GM23338 (cell line): ENCODE results near the gene DUSP21.

Experiments used
- CREB1 ChIP-seq: fragments of 250-450 bp; sonication (Bioruptor Pico); IDR thresholded peaks from 2 replicates; pipeline ENCODE4 v1.5.0; 2020; ENCODE audit warnings: low read depth, mild to moderate bottlenecking, moderate library complexity
- EZH2 ChIP-seq: fragments of 200-600 bp; sonication (generic); IDR thresholded peaks from one replicate; pipeline ENCODE4 v1.8.0; 2017; ENCODE audit warnings: antibody characterized with exemption, mild to moderate bottlenecking, low read depth; ENCODE audit not compliant: unreplicated experiment
- EZH2phosphoT487 ChIP-seq: fragments of 200-600 bp; sonication (generic); IDR thresholded peaks from one replicate; pipeline ENCODE4 v1.8.1; 2018; ENCODE audit warnings: antibody characterized with exemption; ENCODE audit not compliant: unreplicated experiment
- JUNB ChIP-seq: IDR thresholded peaks from one replicate; pipeline ENCODE4 v1.6.1; 2016; ENCODE audit warnings: antibody characterized with exemption; ENCODE audit not compliant: unreplicated experiment
- NANOG ChIP-seq: IDR thresholded peaks from 2 replicates; pipeline ENCODE4 v1.6.1; 2016; ENCODE audit warnings: antibody characterized with exemption, borderline replicate concordance
- POLR2AphosphoS5 ChIP-seq: IDR thresholded peaks from 2 replicates; pipeline ENCODE4 v1.6.1; 2016; ENCODE audit warnings: antibody characterized with exemption, low read depth
- ZNF114 ChIP-seq: fragments of 250-450 bp; sonication (Bioruptor Pico); IDR thresholded peaks from 2 replicates; pipeline ENCODE4 v1.5.0; 2020; ENCODE audit warnings: mild to moderate bottlenecking, moderate library complexity
- ZNF331 ChIP-seq: fragments of 250-450 bp; sonication (Bioruptor Pico); IDR thresholded peaks from 2 replicates; pipeline ENCODE4 v1.5.0; 2020; ENCODE audit warnings: low read depth, mild to moderate bottlenecking, moderate library complexity
- TF ChIP-seq, protein P1 (sequence below), 2 experiments: fragments of 200-600 bp in 1 of 2; sonication (generic) in 1 of 2; conservative IDR thresholded peaks; 2 replicates each; pipeline versions ENCODE4 v1.5.1 to v1.6.1; 2016 to 2017; ENCODE audit warnings: antibody characterized with exemption in 2 of 2, low read depth in 2 of 2, mild to moderate bottlenecking in 2 of 2, moderate library complexity in 1 of 2
- TF ChIP-seq, protein P2 (sequence below): IDR thresholded peaks from 2 replicates; pipeline ENCODE4 v1.6.1; 2016; ENCODE audit warnings: antibody characterized with exemption
- TF ChIP-seq, protein P3 (sequence below): IDR thresholded peaks from one replicate; pipeline ENCODE4 v1.6.1; 2018; ENCODE audit warnings: antibody characterized with exemption; ENCODE audit not compliant: unreplicated experiment

DNA sequence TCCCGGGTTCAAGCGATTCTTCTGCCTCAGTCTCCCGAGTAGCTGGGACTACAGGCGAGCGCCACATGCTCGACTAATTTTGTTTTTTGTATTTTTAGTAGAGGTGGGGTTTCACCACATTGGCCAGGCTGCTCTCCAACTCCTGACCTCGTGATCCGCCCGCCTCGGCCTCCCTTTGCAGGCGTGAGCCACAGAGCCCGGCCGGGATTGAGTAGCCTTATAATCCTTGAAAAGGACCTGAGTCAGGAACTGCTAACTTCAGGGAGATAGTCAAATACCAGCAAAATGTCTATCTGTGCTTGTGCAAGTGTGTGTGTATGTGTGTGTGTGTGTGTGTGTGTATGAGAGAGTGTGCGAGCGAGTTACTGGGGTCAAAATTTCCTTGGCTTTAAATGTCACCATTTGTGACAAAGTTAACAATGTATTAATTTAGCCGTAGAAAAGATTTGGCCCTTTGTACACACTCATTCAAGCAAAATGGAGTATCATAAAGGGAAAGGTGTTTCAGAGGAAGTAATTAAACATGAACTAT lies 27.4 kb downstream of the DUSP21 start:
- TF ChIP-seq, protein P1, sequence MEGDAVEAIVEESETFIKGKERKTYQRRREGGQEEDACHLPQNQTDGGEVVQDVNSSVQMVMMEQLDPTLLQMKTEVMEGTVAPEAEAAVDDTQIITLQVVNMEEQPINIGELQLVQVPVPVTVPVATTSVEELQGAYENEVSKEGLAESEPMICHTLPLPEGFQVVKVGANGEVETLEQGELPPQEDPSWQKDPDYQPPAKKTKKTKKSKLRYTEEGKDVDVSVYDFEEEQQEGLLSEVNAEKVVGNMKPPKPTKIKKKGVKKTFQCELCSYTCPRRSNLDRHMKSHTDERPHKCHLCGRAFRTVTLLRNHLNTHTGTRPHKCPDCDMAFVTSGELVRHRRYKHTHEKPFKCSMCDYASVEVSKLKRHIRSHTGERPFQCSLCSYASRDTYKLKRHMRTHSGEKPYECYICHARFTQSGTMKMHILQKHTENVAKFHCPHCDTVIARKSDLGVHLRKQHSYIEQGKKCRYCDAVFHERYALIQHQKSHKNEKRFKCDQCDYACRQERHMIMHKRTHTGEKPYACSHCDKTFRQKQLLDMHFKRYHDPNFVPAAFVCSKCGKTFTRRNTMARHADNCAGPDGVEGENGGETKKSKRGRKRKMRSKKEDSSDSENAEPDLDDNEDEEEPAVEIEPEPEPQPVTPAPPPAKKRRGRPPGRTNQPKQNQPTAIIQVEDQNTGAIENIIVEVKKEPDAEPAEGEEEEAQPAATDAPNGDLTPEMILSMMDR (conservative IDR thresholded peaks at IDR 0.05; ENCODE audit: low read depth in 2 of 2) = no peak
- TF ChIP-seq EZH2 = no peak
- TF ChIP-seq EZH2phosphoT487 = no peak
- TF ChIP-seq POLR2AphosphoS5 = no peak
- TF ChIP-seq, protein P2, sequence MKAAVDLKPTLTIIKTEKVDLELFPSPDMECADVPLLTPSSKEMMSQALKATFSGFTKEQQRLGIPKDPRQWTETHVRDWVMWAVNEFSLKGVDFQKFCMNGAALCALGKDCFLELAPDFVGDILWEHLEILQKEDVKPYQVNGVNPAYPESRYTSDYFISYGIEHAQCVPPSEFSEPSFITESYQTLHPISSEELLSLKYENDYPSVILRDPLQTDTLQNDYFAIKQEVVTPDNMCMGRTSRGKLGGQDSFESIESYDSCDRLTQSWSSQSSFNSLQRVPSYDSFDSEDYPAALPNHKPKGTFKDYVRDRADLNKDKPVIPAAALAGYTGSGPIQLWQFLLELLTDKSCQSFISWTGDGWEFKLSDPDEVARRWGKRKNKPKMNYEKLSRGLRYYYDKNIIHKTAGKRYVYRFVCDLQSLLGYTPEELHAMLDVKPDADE = no peak
- TF ChIP-seq, protein P3, sequence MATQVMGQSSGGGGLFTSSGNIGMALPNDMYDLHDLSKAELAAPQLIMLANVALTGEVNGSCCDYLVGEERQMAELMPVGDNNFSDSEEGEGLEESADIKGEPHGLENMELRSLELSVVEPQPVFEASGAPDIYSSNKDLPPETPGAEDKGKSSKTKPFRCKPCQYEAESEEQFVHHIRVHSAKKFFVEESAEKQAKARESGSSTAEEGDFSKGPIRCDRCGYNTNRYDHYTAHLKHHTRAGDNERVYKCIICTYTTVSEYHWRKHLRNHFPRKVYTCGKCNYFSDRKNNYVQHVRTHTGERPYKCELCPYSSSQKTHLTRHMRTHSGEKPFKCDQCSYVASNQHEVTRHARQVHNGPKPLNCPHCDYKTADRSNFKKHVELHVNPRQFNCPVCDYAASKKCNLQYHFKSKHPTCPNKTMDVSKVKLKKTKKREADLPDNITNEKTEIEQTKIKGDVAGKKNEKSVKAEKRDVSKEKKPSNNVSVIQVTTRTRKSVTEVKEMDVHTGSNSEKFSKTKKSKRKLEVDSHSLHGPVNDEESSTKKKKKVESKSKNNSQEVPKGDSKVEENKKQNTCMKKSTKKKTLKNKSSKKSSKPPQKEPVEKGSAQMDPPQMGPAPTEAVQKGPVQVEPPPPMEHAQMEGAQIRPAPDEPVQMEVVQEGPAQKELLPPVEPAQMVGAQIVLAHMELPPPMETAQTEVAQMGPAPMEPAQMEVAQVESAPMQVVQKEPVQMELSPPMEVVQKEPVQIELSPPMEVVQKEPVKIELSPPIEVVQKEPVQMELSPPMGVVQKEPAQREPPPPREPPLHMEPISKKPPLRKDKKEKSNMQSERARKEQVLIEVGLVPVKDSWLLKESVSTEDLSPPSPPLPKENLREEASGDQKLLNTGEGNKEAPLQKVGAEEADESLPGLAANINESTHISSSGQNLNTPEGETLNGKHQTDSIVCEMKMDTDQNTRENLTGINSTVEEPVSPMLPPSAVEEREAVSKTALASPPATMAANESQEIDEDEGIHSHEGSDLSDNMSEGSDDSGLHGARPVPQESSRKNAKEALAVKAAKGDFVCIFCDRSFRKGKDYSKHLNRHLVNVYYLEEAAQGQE = no peak
- no peak for TF ChIP-seq ZNF331 (CRISPR knock-in tag)
- no peak for TF ChIP-seq CREB1
- no peak for TF ChIP-seq NANOG
- TF ChIP-seq JUNB = no peak
- TF ChIP-seq ZNF114 = no peak
